NCI-H1694 treated with DMSO at 0.1 percent for 48 hours (cell line): ENCODE measurements around the gene ABCB1.
"Not testable (repeated sequence)": the region's sequence is repeated elsewhere in the genome, so short reads cannot be mapped to it uniquely, and the experiment has no call there.

Source experiments
- DNase-seq: peaks from one replicate; lab custom pipeline; 2025; lab: John Stamatoyannopoulos, UW

ABCB1 gene

GRCh38 chr7:87473192-87473591 is 127.5 kb downstream of the ABCB1 start:
- DNase-seq, result no peak

- DNase-seq, result no peak
These were observed 129.2 kb downstream of the ABCB1 start for GRCh38 chr7:87471473-87471872.

GRCh38 chr7:87469204-87469603 is 131.5 kb downstream of the ABCB1 start:
- DNase-seq, result not testable (repeated sequence)

- not testable (repeated sequence) for DNase-seq
These were observed 135.2 kb downstream of the ABCB1 start for GRCh38 chr7:87465534-87465880.

GRCh38 chr7:87464830-87465533 is 135.7 kb downstream of the ABCB1 start:
- DNase-seq, result not testable (repeated sequence)

GRCh38 chr7:87463982-87464381 is 136.7 kb downstream of the ABCB1 start:
- no peak for DNase-seq

- not testable (repeated sequence) for DNase-seq
These were observed 140.2 kb downstream of the ABCB1 start for GRCh38 chr7:87460444-87460843.

GRCh38 chr7:87459941-87460340 is 140.7 kb downstream of the ABCB1 start:
- DNase-seq, result no peak

- DNase-seq, result no peak
These were observed 142.5 kb downstream of the ABCB1 start for GRCh38 chr7:87458148-87458547.

- DNase-seq, result no peak
These were observed 144.4 kb downstream of the ABCB1 start for GRCh38 chr7:87456247-87456646.
